ENCODE results near the gene C14orf132.
A peak's percentile ranks its signal among the peaks of the same experiment; 100 is the strongest.

Gene C14orf132

DNA sequence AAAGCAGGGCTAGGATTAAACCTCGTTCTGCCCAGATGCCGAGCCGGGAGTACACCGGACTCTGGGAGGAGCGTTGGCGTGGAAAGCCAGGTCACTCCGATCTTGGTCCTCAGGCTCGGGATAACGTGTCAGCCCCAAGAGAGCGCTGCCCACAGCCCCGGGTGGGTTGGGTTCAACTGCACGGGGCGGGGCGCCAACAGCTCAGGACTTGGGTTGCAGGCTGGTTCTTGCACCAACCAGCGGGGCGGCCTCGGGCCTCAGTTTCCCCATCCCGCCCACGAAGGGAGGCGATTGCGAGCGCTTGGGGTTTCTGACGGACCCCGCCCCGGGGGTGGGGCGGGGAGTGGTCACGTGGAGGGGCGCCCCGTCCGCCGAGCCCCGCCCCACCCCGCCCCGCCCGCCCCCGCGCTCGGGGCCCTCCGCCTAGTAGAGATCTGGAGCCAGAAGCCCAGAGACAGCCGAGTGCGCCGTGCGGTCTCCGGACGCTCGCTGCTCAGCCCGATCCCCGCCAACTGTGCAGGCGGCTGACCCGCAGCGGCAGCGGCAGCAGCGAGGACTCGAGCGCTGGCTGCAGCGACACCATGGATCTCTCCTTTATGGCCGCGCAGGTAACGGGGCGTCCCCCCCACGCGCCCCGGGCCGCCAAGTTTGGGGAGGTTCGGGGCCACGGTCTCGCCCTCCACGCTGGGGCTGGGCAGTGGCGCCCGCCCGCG is at the start of gene C14orf132:
TSS of gene C14orf132 (plus strand) at position 443 of the 713 bp plus-strand sequence. CDS start at position 582, 139 bp downstream.
- peak within 1 kb of the TSS; percentile 30 to 81 (median 78) for H3K27ac Mint-ChIP-seq
- H3K9me3 Mint-ChIP-seq: no peaks in the 10 kb centered on the region
- TF ChIP-seq, protein P1, sequence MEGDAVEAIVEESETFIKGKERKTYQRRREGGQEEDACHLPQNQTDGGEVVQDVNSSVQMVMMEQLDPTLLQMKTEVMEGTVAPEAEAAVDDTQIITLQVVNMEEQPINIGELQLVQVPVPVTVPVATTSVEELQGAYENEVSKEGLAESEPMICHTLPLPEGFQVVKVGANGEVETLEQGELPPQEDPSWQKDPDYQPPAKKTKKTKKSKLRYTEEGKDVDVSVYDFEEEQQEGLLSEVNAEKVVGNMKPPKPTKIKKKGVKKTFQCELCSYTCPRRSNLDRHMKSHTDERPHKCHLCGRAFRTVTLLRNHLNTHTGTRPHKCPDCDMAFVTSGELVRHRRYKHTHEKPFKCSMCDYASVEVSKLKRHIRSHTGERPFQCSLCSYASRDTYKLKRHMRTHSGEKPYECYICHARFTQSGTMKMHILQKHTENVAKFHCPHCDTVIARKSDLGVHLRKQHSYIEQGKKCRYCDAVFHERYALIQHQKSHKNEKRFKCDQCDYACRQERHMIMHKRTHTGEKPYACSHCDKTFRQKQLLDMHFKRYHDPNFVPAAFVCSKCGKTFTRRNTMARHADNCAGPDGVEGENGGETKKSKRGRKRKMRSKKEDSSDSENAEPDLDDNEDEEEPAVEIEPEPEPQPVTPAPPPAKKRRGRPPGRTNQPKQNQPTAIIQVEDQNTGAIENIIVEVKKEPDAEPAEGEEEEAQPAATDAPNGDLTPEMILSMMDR (IDR thresholded peaks at IDR 0.05; ENCODE audit: unreplicated experiment in 3 of 3): no peak
- peak within 1 kb of the TSS; percentile 87 to 92 (median 91) for H3K4me3 Mint-ChIP-seq
- peaks cover 40% of the 10 kb centered on the region for H3K27me3 Mint-ChIP-seq (ENCODE audit: low read depth)
- peaks cover 35% of the 10 kb centered on the region for H3K4me1 Mint-ChIP-seq
- H3K36me3 Mint-ChIP-seq (ENCODE audit: low read depth): peaks cover 9% of the 10 kb centered on the region

DNA sequence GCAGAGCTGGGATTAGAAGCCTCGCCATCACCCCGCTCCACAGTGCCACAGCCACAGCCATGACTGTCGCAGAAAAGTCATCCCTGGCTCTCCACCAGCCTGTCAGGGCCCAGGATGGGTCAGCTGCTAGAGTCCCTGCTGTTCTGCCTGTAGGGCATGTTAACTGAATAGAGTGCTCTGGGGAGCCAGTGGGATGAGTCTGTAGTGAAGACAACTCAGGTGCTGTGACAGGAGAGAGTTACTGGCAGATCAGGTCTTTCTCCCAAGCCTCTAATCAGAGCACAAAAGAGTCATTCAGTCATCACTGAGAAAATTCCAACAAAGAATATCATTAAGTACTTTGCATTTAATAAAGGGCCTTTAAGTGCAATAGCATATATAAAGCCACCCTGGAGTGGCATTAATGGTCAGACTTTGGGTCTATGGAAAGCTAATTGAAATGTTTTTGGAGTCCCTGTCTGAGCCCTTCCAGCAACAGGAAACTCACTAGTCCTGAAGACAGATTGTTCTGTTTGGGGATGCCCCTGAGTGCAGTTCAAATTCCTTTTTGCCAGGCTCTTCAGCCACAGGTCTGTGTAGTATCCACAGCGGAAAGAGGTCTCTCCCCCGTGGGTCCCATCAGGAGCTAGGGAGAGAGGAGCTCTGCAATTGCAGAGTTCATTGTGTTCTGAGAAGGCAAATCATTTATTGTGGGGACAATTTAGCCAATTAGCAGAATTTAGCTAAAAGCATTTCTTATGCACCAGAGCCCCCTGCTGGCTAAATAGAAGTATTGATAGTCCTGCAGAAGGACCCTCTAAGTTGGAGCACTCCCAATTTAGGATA is 45.2 kb upstream of the C14orf132 start:
- H3K4me1 Mint-ChIP-seq: no peaks in the 10 kb centered on the region
- no peaks in the 10 kb centered on the region for H3K36me3 Mint-ChIP-seq (ENCODE audit: low read depth)
- H3K4me3 Mint-ChIP-seq: no peak overlapping the region
- H3K9me3 Mint-ChIP-seq: peaks cover 21% of the 10 kb centered on the region
- H3K27ac Mint-ChIP-seq: no peak overlapping the region
- H3K27me3 Mint-ChIP-seq (ENCODE audit: low read depth): peaks cover 36% of the 10 kb centered on the region
- TF ChIP-seq, protein P1 (IDR thresholded peaks at IDR 0.05; ENCODE audit: unreplicated experiment in 3 of 3): peak; percentile 89 to 92 (median 90)

DNA sequence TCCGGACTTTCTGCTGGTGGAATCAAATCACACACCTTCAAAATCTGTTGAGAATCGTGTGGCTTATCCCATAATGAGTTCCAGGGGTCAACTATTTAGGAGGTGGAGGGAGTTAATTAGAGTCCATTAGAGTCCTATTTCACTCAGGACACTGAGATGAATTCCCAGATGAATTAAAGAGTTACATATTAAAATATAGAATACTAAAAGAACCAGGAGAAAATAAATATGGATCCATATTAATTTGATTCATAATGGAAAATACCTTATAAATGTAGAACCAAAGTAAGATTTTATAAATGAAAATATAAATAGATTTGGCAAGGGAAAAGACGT is 44.6 kb upstream of the C14orf132 start:
- Mint-ChIP-seq H3K27me3 (ENCODE audit: low read depth) (peaks cover 36% of the 10 kb centered on the region), H3K9me3 (peaks cover 21% of the 10 kb centered on the region), H3K4me1 (no peaks in the 10 kb centered on the region), H3K36me3 (ENCODE audit: low read depth) (no peaks in the 10 kb centered on the region), H3K27ac (no peak overlapping the region), H3K4me3 (no peak overlapping the region)
- TF ChIP-seq, protein P1 (IDR thresholded peaks at IDR 0.05; ENCODE audit: unreplicated experiment in 3 of 3): peak in 1 of 3 experiments; percentile 17

DNA sequence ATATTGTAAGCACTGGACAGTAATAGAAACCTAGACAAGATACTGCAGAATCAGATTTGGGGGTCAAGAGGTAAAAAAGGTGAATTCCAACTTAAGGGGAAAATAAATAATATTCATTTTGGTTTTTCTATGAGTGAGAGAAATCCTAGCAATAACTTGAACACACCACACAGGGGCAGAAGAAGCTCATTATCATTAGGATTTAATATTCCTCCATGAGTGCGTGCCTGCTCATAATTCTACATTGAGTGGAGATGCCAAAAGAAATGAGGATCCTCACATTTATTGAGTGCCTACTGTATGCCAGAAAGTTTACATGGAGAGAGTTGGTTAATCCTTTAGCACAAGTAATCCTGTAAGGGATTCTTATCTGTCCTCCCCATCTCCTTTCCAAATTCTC is 40.5 kb upstream of the C14orf132 start:
- Mint-ChIP-seq H3K36me3 (ENCODE audit: low read depth) (no peaks in the 10 kb centered on the region), H3K27me3 (ENCODE audit: low read depth) (peaks cover 46% of the 10 kb centered on the region), H3K27ac (no peak overlapping the region), H3K4me1 (peaks cover 15% of the 10 kb centered on the region), H3K9me3 (peaks cover 7% of the 10 kb centered on the region), H3K4me3 (no peak overlapping the region)
- TF ChIP-seq, protein P1 (IDR thresholded peaks at IDR 0.05; ENCODE audit: unreplicated experiment in 3 of 3): peak; percentile 38 to 66 (median 56)

DNA sequence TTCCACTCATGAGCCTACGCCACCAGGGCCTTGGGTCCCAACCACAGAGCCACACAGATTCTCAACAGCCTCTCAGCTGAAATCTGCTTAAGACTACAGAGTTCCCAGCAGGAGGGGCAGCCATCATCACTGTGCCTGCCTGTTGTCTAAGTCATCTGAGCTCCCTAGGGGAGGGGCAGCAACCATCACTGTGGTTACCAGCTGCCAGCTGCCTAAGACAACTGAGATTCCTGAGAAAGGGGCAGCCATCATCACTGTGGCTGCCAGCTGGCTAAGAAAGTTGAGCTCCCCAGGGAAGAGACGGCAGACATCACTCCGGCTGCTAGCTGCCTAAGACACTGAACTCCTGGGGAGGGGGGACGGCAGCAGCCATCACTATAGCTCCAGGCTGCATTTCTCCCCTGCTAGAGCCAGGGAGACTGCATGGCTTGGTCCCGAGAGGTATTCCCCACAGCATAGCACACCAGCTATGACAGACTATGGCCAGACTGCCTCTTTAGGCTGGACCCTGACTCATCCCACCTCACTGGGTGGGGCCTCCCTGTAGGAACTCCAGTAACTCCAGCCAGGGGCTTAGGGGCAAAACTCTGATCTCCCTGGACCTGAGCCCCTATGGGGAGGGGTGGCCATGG is 37.2 kb upstream of the C14orf132 start:
- Mint-ChIP-seq H3K4me3 (no peak overlapping the region), H3K4me1 (peaks cover 15% of the 10 kb centered on the region), H3K36me3 (ENCODE audit: low read depth) (no peaks in the 10 kb centered on the region), H3K27ac (peak overlapping the region in 2 of 3 experiments; percentile 21 to 54), H3K9me3 (peaks cover 25% of the 10 kb centered on the region), H3K27me3 (ENCODE audit: low read depth) (peaks cover 38% of the 10 kb centered on the region)
- TF ChIP-seq, protein P1 (IDR thresholded peaks at IDR 0.05; ENCODE audit: unreplicated experiment in 3 of 3): no peak

Data from nephron (organoid).